GM21723 (cell line): Measurements from ENCODE around the gene SLC25A25.

ENCODE experiments used
- ATAC-seq: cut with Tn5 transposase; IDR thresholded peaks from one replicate; pipeline ENCODE4 v1.9.1; 2021; ENCODE audit warnings: mild to moderate bottlenecking, moderate library complexity; ENCODE audit not compliant: unreplicated experiment

SLC25A25 gene

DNA sequence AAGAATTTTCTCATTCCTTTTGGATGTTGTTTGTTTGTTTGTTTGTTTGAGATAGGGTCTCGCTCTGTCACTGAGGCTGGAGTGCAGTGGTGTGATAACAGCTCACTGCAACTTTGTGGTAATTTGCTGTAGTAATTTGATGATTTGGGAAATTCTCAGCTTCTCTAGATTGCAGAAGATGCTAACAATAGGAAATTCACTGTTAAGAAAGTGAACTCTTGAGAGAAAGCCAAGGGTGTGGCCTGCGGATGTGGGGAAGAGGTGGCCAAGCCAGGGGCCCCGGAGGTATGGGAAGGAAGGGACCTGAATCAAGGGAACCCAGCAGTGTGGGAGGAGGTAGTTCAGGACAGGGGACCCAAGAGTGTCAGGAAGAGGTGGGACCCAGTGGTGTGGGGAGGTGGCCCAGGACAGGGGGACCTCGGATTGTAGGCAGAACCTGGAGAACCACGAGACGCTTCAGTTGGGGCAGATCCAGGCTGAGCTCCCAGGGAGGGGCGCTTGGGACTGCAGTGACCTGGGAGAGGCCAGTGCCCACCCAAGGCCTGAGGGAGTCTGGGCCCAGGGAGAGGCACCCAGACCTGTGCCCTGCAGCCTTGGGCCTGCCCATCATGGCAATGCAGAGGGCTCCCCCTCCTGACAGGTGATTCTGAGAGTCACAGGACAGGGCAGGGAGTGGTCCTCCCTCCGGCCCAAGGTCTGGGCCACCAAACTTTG, 75.7 kb downstream of the SLC25A25 start:
- ATAC-seq = no peak

DNA sequence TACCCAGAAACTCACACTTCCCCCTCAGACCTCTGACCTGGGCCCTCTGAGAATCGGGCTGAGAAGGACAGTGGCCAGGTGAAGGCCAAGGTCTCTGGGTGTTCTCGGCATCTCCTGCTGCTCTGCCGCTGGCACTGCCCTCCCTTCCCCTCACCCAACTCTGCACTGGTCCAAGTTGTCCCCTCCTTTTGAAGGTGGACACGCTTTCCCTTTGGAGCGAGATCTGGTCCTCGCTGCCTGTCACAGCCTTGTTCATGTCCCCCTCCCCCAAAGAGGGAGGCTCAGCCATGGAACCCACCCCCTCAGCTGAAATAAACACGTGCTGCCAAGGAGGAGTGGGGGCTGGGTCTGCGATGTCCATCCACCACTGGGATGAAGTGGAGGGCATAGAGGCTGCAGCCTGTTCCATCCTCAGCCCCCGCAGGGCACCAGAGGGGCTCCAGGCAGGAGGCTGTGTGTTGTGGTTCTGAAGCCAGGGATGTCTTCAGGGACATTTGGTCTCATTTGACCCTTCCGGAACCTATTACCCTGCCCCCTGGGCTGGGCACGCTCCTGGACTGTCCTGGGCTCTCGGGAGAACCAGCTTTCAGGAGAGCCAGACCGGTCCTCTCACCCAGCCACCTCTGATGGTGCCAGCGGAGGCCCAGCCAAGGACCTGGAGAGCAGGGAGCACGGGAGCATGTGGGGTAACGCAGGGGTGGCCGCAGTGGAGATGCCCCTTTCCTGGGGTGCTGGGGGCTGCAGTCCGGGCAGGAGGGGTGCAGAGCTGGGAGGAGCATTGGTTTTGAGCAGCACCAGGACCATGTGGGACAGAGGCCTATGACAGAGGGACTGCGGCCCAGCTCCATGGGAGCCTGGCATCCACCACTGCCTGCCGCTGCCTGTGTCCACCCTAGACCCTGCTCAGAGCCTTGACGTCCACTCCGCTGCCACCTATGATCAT, 76.5 kb downstream of the SLC25A25 start:
- no peak for ATAC-seq

DNA sequence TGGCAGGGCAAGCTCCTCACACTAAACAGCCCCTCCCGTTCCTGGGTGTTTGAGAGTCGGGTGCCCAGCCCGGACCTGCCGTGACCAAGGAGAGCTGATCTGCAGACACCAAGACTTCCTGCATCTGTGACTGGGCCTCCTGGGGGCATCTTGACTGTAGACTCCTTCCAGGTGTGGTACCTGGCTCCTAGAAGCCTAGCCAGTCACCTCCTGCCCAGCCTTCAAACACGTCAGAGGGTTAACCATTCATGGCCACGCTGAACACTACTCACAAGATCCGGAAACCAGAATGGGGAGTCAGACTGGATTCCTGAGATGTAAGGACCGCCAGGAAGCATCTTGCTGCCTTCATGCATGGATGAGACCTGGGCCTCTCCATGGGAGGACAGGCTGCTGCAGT, 77.5 kb downstream of the SLC25A25 start:
- no peak for ATAC-seq

DNA sequence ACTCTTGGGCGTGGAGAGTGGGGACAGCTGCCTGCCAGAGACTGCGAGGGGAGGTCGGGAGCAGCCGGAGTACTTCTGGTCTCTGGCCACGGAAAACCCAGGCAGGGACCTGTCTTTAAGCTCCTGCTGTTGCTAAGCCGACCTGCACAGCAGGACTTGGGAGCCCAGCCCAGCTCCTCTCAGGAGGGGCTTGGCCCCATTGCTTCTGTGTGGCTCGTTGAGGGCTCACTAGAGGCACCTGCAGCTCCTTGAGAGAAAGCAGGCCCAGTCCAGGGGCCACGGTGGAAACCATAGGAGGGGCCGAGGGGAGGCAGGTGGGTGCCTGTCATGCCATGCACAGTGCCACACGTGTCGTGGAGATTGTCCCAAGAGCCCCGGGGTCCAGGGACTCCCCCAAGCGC, 77.9 kb downstream of the SLC25A25 start:
- no peak for ATAC-seq

DNA sequence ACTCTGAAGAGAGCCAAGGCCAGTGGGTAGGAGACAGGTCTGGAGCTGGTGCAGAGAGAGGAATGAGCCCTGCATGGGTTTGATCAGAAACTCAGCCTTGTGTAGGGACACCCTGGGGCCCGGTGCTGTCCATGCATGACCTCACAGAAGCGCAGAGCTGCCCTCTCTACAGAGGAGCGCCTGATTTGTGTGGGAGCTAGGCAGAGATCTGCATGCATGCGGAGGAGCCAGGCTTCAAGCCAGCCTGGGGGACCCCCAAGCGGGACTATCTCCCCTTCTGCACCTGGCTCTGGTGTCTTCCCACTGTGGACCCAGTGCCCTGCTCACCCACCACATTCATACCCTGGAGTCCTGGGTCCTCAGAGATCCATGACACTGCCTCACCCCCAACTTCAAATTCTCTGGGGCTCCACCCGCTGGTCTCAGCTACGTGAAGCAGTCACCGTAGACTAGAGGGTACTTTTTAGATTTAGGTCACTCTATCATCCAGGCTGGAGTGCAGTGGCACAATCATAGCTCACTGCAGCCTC, 78.6 kb downstream of the SLC25A25 start:
- no peak for ATAC-seq

DNA sequence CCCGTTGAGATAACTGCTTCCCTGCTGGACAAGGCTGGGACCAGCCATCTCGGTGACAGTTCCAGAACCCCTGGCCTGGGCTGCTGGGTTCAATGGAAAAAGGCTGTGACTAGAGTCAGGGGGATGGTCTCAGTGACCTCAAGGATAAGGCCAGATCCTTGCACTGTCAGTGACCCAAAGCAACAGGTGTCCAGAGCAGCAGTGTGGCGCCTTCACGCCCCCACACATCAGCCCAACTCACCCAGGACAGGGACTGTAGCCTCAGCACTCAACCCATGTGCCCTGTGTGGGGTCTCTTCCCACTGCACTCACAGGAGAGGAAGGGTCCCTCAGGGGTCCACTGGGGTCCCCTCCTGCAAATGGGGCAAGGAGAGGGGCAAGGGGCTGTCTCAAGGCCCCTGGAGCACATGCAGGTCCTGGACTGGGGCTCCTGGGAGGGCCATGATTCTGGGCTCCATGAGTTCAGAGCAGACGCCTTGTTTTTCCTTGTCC, 80.5 kb downstream of the SLC25A25 start:
- ATAC-seq = no peak

DNA sequence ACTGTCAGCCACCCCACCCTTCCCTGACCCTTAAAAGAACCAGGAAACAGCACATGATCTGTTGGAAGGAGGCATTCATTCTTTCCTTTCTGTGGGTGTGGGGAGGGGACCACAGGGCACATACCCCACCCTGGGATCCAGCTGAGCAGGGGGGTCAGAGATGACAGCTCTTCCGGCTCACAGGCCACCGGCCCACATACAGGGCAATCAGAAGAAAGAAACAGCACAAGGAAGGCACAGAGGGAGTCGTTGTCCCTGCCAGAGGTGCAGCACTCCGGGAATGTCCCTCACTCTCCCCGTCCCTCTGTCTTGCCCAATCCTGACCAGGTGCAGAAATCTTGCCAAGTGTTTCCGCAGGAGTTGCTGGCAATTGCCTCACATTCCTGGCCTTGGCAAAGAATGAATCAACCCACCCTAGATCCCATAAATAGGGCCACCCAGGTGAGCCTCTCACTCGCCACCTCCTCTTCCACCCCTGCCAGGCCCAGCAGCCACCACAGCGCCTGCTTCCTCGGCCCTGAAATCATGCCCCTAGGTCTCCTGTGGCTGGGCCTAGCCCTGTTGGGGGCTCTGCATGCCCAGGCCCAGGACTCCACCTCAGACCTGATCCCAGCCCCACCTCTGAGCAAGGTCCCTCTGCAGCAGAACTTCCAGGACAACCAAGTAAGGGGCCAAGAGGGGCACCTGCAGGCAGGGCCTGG, 81.1 kb downstream of the SLC25A25 start, which contains the start of gene LCN2:
Gene LCN2, plus strand, starts transcription at position 453 of the 701 bp plus-strand sequence. Its CDS starts 73 bp downstream, at position 526.
- ATAC-seq = no peak

DNA sequence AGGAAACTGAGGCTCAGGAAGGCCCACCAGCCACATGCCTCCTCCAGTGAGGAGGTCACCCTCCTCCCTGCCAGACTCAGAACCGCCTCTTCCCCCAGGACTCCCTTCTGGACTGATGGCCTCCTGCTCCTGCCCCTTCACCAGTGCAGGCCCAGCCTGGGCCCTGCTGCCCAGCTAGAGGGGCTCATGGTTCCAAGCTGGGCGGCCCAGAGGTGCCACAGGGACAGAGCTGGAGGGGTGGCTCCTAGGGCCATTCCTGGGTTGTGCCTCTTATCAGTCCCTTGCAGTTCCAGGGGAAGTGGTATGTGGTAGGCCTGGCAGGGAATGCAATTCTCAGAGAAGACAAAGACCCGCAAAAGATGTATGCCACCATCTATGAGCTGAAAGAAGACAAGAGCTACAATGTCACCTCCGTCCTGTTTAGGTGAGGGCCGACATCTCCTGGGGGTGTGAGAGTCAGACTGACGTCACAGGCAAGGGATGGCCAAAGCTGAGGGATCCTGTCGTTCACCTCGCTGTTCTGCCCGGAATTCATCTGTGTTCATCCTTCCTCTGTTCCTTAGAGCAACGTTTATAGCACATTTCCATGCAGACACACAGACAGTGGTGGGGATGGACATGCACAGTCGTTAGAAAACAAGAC, 82.0 kb downstream of the SLC25A25 start:
- no peak for ATAC-seq

DNA sequence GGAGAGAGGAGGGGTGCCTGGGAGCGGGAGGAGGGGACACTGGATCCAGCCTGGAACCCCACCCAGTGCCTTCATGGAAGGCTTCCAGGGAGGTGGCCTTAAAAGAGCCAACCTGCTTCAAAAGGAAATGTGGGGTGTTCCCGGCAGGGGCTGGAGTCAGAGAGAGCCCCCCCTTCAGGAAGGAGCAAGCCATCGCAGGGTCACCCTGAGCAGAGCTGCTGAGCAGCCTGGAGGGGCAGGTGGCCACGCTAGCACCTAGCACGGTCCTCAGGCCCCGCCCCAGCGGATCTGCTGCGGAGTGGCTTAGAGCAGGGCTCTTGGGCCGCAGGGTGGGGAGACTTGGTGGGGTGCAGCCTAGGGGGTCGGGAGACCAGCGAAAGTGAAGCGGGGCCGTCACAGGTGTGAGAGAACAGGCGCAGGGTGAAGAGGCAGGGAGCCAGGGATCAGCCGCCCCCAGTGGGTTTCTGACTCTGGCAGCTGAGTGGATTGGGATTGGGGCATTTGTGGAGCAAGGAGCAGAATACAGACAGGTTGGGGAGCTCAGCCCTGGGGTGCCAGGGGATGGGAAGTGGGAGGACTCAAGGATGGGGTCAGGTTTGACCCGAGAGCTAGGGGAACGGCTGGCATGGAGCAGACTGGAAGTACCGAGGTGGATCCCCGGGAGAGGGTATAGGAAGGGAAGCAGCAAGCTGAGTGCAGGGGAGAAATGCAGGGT, 82.7 kb downstream of the SLC25A25 start:
- no peak for ATAC-seq

DNA sequence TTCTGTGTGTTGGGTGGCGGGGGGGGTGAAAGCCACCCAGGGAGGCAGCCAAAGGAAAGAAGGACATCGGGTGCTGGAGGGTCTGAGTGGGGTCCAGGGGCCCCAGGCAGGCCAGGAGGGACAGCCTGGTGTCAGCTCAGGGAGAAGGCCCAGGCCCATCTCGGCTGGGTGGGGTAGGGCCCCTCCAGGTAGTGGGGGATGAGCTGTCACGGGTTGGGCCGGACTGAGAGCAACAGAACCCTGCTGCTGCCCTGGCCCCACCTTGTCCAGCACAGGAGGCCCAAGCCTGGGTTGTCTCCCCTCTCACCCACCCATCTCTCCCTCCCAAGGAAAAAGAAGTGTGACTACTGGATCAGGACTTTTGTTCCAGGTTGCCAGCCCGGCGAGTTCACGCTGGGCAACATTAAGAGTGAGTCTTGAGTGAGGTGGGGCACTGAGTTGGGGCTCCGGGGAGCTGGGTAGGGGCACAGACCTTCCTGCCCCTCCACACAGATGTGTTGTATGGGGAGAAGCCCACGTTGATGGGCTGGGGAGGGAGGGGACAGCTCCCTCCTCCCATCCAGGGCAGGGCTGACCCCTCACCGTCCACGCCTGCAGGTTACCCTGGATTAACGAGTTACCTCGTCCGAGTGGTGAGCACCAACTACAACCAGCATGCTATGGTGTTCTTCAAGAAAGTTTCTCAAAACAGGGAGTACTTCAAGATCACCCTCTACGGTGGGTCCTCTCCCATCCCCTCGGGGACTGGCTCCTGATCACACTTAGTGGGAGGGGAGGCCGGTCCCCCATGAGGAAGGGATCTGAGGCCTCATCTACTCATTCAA, 83.5 kb downstream of the SLC25A25 start:
- no peak for ATAC-seq

DNA sequence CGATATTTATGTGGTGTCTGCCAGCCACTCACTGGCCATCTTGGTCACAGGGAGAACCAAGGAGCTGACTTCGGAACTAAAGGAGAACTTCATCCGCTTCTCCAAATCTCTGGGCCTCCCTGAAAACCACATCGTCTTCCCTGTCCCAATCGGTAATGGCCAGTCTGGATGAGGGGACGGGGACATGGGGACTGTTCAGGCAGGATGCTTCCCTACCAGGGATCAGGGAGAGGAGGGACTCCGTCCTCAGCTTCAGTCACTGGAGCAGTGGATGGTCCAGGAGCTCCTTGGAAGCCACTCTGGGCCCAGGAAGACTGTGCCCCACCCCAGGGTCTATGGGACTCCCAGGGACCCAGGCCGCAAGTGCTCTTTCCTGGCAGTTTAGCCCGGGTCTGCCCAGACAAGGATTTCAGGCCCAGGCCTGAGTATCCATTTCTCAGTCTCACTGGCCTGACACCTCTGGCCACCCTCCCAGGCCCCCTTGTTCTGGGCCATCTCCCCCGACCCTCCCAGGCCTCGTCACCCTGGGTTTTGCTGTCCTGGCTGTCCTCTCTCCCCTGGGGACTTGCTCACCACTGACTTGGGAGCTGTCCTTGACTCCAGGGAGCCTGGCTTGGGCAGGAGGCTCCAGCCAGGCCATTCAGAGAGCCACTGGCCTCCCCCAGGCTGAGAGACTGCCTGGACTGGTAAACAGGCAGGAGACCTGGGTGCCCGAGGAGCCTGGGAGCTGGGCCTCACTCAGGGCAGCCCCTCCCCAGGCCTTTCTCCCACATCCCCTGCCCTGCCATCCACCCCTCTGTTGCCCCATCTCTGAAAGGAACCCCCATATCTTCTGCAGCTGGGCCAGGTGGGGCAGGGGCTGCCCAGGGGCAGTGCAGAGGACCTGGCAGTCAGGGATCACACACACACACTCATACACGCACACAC, 84.4 kb downstream of the SLC25A25 start:
- no peak for ATAC-seq

DNA sequence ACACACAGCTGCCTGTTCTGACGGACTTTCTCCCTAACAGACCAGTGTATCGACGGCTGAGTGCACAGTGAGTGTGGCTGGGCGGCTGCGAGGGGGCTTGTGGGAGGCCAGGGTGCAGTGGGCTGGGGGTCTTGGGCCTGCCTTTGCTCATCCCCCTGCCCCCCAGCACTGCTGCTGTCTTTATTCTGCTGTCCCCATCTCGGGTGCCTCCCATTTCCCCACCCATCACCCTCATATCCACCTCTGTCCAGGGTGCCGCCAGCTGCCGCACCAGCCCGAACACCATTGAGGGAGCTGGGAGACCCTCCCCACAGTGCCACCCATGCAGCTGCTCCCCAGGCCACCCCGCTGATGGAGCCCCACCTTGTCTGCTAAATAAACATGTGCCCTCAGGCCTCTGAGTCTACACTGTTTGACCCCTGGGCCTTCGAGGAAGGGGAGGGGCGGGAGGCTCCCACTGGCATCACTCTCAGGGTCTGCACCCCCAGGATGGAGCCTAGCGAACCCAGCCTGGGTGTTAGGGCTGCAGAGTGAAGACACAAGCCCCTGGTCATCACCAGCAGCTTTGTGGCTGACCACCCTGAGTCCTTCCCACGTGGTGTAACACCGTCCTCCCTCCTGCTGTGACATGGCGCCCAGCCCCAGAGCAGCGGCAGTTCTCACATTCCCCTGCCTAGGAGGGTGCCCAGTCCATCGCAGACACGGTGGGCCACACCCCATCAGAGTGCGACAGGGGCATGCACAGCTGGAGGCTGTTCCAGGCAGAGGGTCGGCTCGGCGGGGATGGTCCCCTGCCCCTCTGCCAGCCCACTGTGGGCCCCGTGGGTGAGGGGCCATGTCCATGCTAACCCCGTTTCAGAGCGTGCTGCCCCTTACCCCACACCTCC, 85.3 kb downstream of the SLC25A25 start:
- no peak for ATAC-seq

DNA sequence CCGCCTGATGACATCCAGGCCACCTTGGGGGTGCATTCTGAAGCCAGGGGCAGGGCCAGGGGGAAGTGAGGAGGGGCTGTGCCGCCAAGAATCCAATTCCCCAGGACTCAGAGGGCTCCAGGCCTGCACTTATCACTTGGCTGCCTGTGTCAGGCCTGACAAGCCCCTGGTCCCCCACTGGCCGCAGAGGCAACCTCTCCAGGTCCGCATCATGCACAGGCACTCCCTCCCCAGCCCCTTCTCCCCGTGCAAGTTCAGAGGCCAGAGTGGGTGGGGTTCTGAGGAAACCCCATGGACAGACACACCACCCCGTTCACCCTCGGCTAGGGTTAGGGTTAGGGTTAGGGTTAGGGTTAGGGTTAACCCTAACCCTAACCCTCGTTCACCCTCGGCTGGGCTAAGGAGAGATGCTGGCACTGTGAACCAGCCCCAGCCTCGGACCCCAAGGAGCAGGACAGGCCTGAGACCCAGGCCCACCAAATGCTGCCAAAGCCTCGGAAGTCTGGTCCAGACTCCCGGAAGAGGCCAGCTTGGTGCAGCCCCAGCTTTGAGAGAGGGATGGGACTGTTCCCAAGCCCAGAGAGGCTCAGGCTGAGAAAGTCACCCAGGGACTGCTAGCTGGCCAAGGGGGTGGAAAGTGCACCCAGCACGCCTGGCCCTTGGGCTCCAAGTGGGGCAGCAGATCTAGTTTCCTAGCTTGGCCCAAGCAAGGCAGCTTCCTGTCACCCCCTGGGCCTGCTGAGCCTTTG, 86.1 kb downstream of the SLC25A25 start:
- no peak for ATAC-seq

DNA sequence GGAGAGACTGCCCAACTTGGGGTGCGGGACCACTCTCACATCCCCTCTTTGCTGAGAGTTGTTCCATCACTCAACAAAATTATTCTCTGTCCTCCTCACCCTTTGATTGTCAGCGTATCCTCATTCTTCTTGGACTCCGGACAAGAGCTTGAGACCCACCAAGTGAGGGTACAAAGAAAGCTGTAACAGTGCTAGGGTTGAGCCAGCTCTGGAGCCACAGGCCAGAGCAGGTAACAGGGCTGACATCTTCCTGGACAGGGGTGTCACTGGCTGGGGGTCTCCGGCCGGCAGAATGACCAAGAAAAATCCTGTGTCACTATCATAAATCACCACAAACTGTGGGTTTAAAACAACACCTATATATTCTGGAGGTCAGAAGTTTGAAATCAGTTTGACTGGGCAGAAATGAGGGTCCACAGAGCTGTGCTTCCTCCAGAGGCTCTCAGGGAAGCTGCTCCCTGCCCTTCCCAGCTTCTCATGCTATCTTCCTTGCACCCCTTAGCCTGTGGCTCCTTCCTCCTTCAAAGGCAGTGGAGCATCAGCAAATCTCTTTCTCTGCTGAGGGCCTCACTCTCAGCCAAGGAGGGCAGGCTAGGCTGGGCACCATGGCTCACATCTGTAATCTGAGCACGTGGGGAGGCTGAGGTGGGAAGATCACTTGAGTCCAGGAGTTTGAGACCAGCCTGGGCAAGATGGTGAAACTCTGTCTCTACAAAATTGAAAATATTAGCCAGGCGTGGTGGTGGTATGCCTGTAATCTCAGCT, 87.9 kb downstream of the SLC25A25 start:
- ATAC-seq = no peak
